Stimulated activated CD4-positive, alpha-beta T cell treated with anti-CD3 and anti-CD28 coated beads, TNF-alpha, amount 100 ng/mL, for 4 hours (primary cell): ENCODE results near the gene PI4KA.
"Not testable (repeated sequence)": the region's sequence is repeated elsewhere in the genome, so short reads cannot be mapped to it uniquely, and the experiment has no call there.

Source experiments
- DNase-seq, 3 experiments: peaks; one replicate each; pipeline ENCODE4 v3.0.0-alpha.2; 2020; ENCODE audit warnings: low read depth in 3 of 3

The PI4KA gene

GRCh38 chr22:20776624-20777405, 81.8 kb downstream of the PI4KA start:
- DNase-seq: no peak

GRCh38 chr22:20775342-20775895, 83.2 kb downstream of the PI4KA start:
- DNase-seq: no peak

DNA sequence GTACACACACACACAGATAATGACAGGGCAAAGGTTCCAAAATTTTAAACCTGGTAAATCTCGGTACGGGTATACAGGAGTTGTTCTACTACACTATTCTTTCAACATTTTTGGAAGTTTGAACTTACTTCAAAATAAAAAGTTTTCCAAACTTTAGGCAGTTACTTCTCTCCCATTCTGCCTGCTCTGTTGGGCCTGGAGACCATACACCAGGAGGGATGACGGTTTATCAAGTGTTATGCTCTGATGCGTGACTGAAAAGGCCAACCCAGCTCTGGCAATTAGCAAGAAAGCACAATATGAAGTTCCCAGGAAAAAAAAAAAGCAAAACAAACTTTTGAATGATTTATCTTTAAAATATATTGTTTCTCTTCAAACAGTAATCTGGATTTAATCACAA, 83.7 kb downstream of the PI4KA start:
- DNase-seq: no peak

DNA sequence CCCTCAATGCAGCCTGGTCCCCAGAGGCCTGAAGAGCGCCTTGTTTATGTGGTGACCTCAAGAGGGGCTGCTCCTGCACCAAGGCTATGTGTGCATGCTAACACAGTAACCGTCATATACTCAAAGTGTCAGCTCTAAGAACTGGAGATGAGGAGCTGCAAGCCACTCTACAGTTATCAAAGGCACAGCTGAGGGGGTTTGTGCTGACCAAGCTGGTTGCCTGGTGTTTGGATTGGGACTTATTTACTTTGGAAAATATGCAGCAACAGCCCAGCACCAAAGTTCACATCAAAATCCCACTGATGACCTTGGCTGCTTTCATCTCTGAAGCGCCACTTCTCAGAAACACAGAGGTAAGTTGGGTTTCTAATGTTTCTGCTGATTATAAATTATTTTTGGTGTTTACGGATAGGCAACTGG, 84.8 kb downstream of the PI4KA start, which contains the start of gene SERPIND1:
TSS of gene SERPIND1 (plus strand) at position 321 of the 420 bp plus-strand sequence. CDS start 5,200 bp downstream, outside the sequence.
- DNase-seq: no peak

- DNase-seq: no peak
Observed at GRCh38 chr22:20771918-20772625, 86.5 kb downstream of the PI4KA start.

- DNase-seq: not testable (repeated sequence)
Observed at GRCh38 chr22:20769496-20769826, 89.2 kb downstream of the PI4KA start.

GRCh38 chr22:20766530-20766929, 92.1 kb downstream of the PI4KA start:
- no peak for DNase-seq

- no peak for DNase-seq
Observed at GRCh38 chr22:20765938-20766337, 92.7 kb downstream of the PI4KA start.

- DNase-seq: no peak
Observed at GRCh38 chr22:20764729-20765128, 93.9 kb downstream of the PI4KA start.

DNA sequence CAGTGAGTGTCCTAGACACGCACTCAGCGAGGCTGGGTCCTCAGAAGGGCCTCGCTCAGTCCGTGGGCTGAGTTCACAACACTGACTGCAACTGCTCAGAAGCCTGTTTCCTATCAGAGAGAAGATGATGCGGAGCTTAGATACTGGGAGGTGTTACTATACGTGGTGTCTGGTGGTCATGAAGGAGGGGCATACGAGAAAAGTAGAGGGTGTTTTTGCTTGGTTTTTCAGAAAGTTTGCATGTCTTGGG, 94.2 kb downstream of the PI4KA start:
- no peak for DNase-seq

- no peak for DNase-seq
Observed at GRCh38 chr22:20763630-20764470, 94.8 kb downstream of the PI4KA start.

GRCh38 chr22:20762233-20762796, 96.3 kb downstream of the PI4KA start:
- no peak for DNase-seq

GRCh38 chr22:20761536-20761935, 97.1 kb downstream of the PI4KA start:
- no peak for DNase-seq

- DNase-seq: no peak
Observed at GRCh38 chr22:20760084-20760483, 98.5 kb downstream of the PI4KA start.

DNA sequence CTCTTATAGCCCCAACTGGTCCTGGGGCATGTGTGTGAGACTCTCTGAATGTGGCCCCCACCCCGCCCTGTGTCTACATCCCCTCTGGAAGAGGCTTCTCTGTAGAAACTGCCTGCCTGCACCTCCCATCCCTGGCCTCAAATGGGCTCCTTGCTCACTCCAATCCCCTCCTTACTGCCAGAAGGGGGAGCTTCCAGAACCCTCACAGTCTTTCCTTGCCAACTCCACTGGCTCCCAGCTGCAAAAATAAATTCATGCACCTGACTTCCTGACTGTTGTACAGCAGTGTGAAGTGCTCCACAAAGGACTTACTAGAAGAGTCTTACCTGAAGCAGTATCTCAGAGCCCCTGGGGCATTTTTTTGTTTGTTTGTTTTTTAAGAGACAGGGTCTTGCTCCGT, 99.9 kb downstream of the PI4KA start:
- DNase-seq: no peak

DNA sequence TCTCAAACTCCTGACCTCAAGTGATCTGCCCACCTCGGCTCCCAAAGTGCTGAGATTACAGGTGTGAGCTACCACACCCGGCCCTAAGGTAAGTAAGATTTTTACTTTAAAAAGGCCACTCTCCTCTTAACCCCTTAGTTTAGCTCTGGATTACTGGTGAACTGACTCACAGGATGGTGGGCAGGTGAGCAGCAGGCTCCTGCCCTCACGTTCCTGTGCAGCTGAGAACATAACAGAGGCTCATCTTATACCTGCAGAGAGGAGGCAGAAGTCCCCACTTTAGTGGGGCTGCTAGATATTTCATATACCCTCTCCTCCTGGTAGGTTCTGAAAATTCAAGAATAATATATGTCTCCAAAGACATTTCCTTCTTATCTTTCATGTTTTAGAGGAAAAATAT, 101.8 kb downstream of the PI4KA start:
- no peak for DNase-seq

- DNase-seq: no peak
Observed at GRCh38 chr22:20752873-20753272, 105.7 kb downstream of the PI4KA start.

DNA sequence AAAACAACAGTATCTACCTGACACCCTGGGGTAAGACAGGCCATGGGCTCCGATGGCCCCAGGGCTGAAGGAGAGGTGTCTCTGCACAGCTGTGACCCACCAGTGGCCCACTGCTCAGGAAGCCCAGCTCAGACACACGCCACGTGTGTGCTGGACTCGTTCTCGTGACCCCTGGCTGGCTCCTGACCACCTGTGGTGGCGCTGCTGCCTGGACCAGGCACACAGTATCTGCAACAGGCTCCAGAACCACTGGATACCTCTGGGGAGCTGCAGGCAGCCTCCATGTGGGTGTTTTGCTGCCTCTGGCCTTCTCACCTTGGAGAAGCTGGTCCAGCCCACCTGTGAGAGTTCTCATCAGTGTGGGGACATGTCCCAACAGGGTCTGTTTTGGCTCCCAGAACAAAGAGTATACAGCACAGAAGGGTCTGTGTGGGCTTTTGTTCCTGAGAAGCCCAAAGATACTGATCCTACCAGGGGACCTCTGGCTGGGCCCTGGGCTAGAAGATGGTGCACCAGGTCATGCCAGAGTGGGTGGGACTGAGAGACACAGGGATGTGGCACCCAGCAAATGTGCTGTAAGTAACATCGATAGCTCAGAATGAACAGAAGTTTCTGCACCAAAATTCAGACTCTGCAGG, 106.4 kb downstream of the PI4KA start:
- DNase-seq: no peak

DNA sequence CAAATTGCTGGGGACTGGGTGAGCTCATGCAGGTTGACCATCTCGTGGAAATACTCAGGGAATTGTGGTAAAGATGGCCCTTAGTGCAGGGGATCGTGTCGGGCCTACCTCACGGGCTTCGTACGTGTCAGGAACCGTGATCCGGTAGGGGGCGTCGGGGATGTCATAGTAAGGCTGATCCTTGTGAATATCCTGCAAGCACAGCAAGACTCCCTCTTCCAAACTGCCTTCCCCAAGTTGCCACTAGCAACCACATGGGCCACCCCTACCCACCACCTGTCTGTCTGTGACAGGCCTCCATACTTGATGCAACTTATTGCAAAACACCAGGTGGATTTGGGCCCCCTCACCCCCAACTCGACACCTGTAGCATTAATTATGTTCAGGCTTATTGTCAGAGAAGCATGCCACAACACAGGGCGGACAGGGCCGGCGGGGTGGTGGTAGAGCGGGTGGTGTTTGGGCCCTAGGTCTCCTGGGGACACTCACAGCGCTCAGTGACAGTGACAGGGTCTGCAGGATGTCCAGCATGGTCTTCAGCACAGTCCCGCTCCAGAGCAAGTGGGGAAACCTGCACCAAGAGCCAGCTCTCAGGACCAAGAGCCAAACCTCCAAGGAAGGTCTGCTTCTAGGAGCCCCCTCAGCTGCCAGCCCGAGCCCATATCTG, 107.3 kb downstream of the PI4KA start:
- DNase-seq: no peak

DNA sequence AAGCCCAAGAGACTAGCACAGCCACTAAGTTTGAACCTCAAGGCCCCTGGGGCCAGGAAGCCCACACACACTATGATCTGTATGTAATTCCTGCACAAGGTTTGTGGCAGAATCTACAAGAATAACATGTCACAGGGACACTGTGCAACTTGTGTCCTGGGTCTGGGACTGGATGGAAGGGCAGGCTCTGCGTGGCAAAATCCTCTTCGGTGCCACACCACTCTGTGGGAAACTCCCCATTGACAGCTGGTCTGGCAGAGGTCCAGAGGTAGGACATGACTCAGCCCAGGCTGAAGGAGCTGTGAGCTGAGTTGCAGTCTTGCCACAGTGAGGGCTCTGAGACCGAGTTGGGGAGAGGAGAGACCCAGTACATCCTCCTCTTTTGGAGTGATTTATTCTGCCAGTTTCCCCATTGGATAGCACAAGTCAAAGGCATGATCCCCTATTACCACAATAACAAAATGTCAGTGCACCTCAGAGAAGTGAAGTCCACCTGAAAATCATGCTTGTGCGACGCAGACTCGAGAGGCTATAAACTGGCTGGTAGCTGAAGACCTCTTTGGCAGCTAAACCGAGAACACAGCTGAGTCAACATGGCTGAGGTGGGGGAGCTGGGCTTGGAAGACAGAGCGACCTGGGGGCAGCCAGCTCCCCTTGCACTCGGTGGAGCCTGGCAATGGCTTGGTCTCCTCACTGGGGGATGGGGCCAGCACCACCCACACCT, 108.0 kb downstream of the PI4KA start:
- peak in 1 of 3 experiments; percentile 2 for DNase-seq
